Heart left ventricle (tissue), 13 donors: Measurements from ENCODE around the gene SEPTIN6.
"Not testable (repeated sequence)": the region's sequence is repeated elsewhere in the genome, so short reads cannot be mapped to it uniquely, and the experiment has no call there.

Experiments used
- CTCF ChIP-seq, 12 donors: fragments of 200-600 bp; sonication (generic) in 4 of 12; IDR thresholded peaks; one replicate each; pipeline versions ENCODE4 v1.5.0 to v1.8.0; 2018 to 2022; ENCODE audit warnings: antibody characterized with exemption in 12 of 12, mild to moderate bottlenecking in 5 of 12
- POLR2A ChIP-seq, 2 donors: fragments of 450-650 bp; IDR thresholded peaks; one replicate each; pipeline ENCODE4 v1.6.1; 2017; ENCODE audit warnings: antibody characterized with exemption in 2 of 2, mild to moderate bottlenecking in 2 of 2, moderate library complexity in 2 of 2
- donor health status: ischemic (EF 13 %, LVEDD 7.1; RV severe dilation, severe dysfunction).
- donor health status: DM: no; HTN: yes; CAD: no.
- donor health status: DM: no; HTN: no; CAD: no.
- donor health status: ischemic (EF 25% LVEDD 6.9; RV normal size, moderate dysfunction).
- donor health status: ischemic (EF 25% LVEDD 5.7; RV mildly dilated, moderate dysfunction).
- donor health status: ischemic (EF 35%, LVEDD 5.7; RV mildly dilated, moderate dysfunction).
- donor health status: nonischemic (EF 11% LVEDD 7.7; RV severe dilation, severe dysfunction).
- donor health status: DM: yes; HTN: yes; CAD: no.
- donor health status: PGD.
- donor health status: ischemic (EF 29% LVEDD 5.4; RV normal size, mild dysfunction).
- donor health status: nonischemic (EF 23%, LVEDD 6.1; RV moderate dilation, normal function).

- TF ChIP-seq CTCF, POLR2A (IDR thresholded peaks at IDR 0.05): not testable (repeated sequence)
Observed at GRCh38 chrX:119684312-119684711, 8.7 kb downstream of the SEPTIN6 start.
